Measurements from ENCODE around the gene MACROD2.
"Not testable (repeated sequence)": the region's sequence is repeated elsewhere in the genome, so short reads cannot be mapped to it uniquely, and the experiment has no call there.

The MACROD2 gene

GRCh38 chr20:15072316-15072715, 1077.0 kb downstream of the MACROD2 start:
- DNase-seq = no peak

GRCh38 chr20:15075586-15075985, 1080.3 kb downstream of the MACROD2 start:
- DNase-seq = no peak

- no peak for DNase-seq
These were observed 1081.5 kb downstream of the MACROD2 start for GRCh38 chr20:15076785-15077184.

GRCh38 chr20:15077733-15078250, 1082.5 kb downstream of the MACROD2 start:
- DNase-seq = no peak

- DNase-seq = no peak
These were observed 1084.5 kb downstream of the MACROD2 start for GRCh38 chr20:15079594-15080340.

GRCh38 chr20:15081261-15081660, 1085.9 kb downstream of the MACROD2 start:
- no peak for DNase-seq

- no peak for DNase-seq
These were observed 1096.2 kb downstream of the MACROD2 start for GRCh38 chr20:15091421-15092037.

GRCh38 chr20:15098351-15098750, 1103.0 kb downstream of the MACROD2 start:
- DNase-seq = no peak

GRCh38 chr20:15099130-15099529, 1103.8 kb downstream of the MACROD2 start:
- DNase-seq = no peak

GRCh38 chr20:15100506-15101160, 1105.3 kb downstream of the MACROD2 start:
- DNase-seq = no peak

- no peak for DNase-seq
These were observed 1112.6 kb downstream of the MACROD2 start for GRCh38 chr20:15107931-15108330.

- DNase-seq = no peak
These were observed 1114.2 kb downstream of the MACROD2 start for GRCh38 chr20:15109494-15109893.

GRCh38 chr20:15111654-15112053, 1116.3 kb downstream of the MACROD2 start:
- DNase-seq = no peak

- no peak for DNase-seq
These were observed 1117.9 kb downstream of the MACROD2 start for GRCh38 chr20:15113144-15113773.

- no peak for DNase-seq
These were observed 1124.7 kb downstream of the MACROD2 start for GRCh38 chr20:15119852-15120487.

GRCh38 chr20:15122613-15123012, 1127.3 kb downstream of the MACROD2 start:
- DNase-seq = no peak

GRCh38 chr20:15131176-15131575, 1135.9 kb downstream of the MACROD2 start:
- DNase-seq = no peak

- DNase-seq = no peak
These were observed 1143.3 kb downstream of the MACROD2 start for GRCh38 chr20:15138548-15139126.

- no peak for DNase-seq
These were observed 1144.2 kb downstream of the MACROD2 start for GRCh38 chr20:15139522-15139921.

- no peak for DNase-seq
These were observed 1145.0 kb downstream of the MACROD2 start for GRCh38 chr20:15140286-15140685.

- not testable (repeated sequence) for DNase-seq
These were observed 1145.6 kb downstream of the MACROD2 start for GRCh38 chr20:15140940-15141339.

- no peak for DNase-seq
These were observed 1146.5 kb downstream of the MACROD2 start for GRCh38 chr20:15141861-15142260.

All from T-helper 1 cell (primary cell).